HG03066 (cell line): Measurements from ENCODE around the gene ERP27.

ENCODE experiments used
- ATAC-seq: cut with Tn5 transposase; IDR thresholded peaks from one replicate; pipeline ENCODE4 v1.9.1; 2021; ENCODE audit warnings: low read depth; ENCODE audit not compliant: unreplicated experiment

ERP27 gene

DNA sequence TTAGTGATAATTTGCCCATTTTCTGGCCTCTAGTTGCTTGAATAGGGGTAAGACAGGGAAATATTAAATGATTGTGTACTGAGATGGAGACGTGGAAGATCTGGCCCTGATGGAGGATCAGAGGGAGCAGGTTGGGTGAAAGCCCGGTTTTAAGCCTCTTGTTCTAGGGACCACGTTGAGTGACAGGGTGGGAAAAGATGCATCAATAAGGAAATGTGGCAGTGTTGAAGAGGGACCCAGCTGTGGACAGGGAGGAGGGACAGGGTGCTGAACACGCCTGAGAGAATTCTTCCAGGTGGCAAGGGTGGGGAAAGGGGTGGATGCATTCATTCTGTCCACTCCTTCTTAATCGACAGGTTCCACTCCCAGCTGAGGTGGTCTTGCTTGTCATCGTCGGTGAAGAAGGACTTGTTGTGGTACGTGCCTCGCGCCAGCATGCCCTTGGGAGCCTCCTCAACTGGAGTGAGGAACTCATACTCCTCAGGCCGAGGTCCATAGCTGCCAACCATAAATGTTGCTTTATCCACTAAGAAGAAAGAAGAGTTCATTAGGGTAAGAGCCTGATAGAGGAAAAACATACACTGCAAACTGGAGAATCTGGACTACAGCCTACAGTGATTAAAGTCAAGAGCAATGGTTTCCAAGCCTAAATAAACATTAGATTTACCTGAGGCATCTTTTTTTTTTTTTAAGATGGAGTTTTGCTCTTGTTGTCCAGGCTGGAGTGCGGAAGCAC lies 4.0 kb upstream of the ERP27 start:
- ATAC-seq: no peak

DNA sequence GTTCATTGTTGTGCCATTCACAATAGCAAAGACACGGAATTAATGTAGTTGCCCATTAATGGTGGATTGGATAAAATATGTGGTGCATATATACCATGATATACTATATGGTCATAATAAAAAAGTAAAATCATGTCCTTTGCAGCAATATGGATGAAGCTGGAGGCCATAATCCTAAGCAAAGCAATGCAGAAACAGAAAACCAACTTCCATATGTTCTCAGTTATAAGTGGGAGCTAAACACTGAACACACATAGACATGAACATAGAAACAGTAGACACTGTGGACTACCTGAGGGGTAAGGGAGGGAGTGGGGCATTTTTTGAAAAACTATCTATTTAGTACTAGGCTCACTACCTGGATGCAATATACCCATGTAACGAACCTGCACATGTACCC lies 3.0 kb upstream of the ERP27 start:
- ATAC-seq: no peak

DNA sequence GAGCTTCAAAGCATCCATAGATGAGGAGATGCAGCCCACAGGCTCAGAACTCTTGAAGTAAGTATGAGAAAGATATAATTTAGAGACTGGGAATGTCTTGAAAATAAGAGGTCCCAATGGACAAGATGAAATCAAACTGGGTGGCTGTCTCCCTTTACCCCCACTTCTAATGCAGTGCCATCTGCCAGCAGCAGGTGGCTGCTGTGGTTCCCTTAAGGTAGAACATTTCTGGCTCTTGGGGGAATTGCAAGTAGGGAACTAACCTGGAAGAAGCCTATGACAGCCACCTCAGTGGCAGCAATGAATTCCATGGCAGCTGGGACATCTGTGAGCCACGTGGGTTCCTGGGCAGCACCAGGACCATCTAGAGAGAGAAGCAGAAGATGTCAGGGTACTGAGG lies 648 bp downstream of the ERP27 start:
- no peak for ATAC-seq

DNA sequence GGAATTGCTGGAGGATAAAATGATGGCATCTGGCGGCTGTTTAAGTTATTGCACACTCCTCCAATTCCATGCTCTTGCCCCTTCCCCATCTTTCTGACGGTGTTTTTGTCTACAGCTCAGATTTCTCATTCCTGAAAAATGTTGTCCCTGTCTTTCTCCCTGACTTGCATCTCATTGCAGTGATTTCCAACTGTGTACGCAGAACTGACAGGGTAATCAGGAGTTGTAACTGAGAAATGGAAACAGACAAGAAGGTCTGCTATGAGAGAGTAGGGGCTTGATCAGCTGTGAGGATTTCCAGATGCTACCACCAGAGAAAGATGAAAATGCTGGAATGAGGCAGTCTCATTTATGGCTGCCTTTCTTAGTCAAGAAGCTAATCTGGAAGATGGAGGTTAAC lies 1.3 kb downstream of the ERP27 start:
- ATAC-seq: no peak

DNA sequence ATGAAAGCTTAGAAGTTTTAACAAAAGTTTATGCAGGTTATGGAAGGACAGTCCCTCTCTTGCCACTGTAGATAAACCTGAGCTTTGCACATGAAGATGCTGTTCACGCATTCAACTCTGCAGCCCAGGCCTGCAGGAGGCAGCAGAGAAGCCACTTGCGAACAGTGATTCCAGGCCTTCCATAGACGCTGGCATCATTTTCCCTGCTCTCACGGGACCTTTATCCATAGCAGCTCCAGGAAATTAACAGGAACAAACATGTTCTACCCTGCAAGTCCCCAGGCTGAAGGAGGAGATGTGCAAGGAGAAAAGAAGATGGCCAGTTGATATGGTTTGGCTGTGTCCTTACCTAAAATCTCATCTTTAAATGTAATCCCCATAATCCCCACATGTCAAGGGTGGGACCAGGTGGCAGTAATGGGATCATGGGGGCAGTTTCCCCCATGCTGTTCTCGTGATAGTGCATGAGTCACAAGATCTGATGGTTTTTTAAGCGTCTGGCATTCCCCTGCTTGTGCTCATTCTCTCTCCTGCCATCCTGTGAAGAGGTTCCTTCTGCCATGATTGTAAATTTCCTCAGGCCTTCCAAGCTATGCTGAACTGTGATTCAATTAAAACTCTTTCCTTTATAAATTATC lies 2.0 kb downstream of the ERP27 start:
- ATAC-seq: no peak

DNA sequence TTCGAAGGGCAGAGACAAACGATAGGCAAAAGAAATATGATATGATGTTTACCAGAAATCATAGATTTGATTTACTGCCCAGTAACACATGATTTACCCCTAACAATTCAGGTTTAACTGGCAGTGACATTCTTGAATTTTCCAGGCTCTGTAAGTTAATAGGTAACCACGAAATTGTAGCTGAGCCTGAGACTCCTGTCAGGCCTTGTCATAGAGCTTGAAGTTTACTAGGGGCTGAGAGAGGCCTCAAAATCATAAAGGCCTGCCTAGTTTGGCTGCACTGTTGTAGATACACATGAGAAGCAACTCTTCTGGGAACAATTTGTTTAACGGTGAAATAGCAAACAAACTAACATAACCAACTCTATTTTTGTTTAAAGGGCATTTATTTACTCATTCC lies 3.3 kb downstream of the ERP27 start:
- no peak for ATAC-seq

DNA sequence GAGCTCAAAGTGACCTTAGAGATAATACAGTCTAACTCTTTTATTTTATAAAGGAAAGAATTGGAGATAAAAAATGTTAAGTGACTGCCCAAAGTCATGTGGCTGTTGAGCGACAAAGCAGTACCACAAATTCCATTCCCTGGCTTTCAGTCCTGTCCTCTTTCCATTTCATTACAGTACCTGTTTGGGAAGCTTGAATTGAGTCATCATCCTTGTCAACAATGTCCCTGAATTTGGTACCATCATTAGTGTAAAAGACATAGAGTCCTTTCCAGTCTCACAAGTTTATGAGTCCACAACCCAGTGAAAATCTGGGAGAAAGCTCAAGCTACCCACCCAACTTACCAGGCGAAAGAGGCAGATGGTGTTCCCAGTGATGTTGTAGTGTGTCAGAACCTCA lies 3.8 kb downstream of the ERP27 start:
- no peak for ATAC-seq

DNA sequence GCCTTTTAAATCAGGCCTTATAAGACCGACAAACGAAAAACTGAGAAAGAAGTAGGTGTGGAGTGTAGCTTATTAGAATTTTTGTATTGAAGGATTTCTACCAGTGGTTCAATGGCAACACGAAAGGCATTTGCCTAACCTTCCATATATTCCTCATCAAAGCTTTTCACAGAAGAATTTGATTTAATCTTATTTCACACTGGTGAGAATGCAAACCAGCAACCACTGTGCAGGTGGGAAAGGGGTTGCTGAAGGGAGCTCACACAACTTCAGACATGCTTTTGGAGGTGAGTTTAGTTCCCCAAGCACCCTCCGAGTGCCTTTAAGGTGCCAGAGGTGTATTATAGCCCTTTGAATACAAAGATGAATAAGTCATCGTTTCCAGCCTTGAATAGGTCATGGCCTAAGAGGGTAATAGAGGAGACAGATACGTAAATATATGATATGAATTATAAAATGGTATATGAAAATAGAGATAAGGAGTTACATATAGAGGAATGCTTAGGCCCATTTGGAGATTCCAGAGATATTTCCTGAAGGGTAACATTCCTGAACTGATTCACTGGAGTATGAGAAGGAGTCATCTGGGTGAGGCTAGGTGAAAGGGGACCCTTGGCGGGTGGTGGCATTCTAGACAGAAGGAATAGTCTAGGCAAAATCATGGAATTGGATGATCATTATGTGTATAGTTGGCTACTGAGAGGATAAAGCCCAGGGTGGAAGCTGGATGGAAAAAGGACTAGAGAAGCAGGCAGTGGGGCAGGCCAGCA lies 6.4 kb downstream of the ERP27 start:
- ATAC-seq: no peak

DNA sequence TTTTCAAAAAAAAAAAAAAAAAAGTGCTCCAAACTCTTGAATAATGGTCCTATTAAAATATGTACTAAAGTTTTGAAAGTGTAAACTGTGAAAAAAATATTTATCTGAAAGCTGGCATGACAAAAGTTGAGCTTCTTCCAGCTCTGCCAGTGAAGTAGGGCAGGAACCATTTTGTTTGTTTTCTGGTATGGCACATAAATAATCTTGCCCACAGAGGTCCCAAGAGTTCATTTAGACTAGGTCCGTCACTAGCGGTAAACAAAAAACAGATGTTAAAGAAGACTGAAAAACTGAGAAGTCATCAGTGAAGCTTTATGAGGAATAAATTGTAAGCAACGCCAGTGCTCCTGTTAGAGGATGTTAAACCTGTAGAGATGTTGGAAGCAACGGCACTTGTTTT lies 7.0 kb downstream of the ERP27 start:
- no peak for ATAC-seq

DNA sequence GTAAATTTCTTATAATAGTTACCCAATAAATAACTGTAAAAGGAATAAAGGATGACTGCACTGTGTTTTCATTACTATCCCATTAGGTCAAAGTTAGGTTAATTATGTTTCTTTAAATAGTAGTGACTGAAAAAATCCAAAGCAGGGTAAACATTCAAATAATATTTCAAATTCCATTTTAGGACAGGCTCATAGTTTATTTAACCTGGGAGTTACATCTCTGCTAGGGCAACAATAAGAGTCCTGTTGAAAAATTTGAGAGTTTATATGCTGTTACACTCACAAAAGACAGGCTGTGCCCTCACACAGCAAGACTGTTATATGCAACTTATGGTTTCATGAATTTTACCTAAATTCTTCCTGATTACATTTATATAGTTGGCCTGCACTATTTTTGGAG lies 8.0 kb downstream of the ERP27 start:
- no peak for ATAC-seq

DNA sequence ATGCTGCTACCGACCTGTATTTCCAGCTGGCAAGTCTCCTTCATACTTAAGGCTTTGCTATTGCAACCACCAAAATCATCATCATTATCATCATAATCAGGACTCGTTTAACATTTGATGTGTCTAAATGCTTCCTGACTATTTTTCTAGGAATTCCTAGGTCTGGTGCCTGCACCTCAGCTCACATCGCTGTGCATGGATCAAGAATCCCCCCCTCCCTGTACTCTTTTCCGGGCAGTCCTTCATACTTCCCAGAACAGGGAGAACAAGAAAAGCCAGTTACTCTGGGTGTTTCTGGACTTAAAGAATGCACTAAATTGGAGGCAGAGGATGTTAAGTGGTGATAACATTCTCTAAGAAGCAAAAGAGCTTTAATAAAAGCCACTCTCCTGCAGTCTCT lies 9.4 kb downstream of the ERP27 start:
- no peak for ATAC-seq

DNA sequence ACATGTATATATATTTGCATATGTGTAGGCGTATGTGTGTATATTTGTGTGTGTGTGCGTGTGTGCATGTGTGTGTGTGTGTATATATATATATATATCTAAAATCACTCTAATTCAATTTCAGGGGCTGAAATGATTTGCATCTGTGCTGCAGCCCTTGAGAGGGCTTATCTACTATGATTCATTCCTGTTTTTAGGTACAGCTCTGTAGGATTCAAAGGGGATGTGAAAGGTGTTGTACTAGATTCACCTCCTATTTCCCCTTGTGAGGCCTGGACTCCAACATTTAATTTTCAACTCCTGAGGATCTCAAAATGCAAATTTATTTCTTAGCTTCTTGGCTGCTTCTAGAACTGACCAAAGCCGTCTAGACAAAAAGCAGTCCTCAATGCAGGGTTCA lies 11.1 kb downstream of the ERP27 start:
- no peak for ATAC-seq

DNA sequence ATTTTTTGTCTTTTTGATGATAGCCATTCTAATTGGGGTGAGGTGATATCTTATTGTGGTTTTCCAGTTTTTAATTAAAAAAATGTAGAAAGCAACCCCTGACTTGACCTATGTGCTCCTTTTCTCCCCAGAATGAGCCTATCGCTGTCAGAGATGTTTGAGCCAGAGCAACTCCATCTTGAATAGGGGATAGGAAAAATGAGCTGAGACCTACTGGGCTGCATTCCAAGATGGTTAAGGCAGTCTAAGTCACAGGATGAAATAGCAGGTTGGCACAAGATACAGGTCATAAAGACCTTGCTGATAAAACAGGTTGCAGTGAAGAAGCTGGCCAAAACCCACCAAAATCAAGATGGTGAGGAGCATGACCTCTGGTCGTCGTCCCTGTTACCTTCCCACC lies 13.8 kb downstream of the ERP27 start:
- no peak for ATAC-seq

DNA sequence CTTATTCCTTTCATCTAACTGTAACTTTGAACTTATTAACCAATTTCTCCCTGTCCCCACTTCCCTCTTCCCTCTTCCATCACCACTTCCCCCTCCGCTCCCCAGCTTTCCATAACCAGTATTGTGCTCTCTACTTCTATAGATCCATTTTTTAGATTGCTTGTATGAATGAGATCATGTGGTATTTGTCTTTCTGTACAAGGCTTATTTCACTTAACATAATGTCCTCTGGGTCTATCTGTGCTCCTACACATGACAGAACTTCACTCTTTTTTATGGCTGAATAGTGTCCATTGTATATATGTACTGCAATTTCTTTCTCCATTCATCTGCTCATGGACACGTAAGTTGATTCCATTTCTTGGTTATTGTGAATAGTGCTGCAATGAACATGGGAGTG lies 14.4 kb downstream of the ERP27 start:
- no peak for ATAC-seq

DNA sequence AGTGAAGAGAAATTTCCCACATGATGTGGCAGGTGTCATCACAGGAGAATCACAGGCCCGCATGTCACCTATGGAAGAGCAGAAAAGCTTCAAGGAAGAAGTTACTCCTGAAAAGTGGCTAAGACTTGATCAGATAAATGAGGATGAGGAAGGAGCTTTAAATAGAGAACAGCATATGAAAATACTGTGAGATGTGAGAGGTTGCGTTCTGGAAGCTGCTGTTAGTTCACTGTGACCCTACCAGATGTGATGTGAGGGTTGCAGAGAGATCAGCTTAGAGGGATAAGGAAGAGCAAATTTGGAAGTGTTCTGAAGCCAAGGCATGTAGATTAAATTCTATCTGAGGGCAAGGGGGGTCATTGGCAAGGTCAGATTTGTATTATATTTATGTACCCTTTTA lies 17.1 kb downstream of the ERP27 start:
- no peak for ATAC-seq

DNA sequence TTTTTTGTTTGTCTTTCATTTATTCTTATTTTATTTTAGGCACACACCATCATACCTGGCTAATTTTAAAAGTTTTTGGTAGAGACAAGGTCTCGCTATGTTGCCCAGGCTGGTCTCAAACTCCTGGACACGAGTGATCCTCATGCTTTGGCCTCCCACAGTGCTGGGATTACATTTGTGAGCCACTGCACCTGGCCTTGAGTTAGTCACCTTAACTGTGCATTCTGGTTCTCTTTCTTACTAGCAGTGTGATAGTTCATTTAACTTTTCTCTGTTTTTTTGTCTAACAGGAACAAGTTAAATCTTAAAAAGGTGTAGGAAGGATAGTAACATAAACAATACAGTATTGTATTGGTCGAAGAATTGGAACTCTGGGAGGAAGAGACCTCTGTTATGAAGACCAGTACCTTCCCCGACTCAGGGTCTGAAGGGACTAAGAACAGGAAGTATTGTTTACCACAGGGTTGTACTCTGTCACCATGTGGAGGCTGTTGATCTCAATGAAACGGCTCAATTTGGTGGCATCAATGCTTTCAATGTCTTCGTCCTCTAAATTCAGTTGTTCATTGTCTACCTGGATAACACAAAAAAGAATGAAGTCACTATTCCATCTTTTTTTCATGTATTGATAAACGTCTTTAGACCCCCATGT lies 17.7 kb downstream of the ERP27 start:
- ATAC-seq: no peak

DNA sequence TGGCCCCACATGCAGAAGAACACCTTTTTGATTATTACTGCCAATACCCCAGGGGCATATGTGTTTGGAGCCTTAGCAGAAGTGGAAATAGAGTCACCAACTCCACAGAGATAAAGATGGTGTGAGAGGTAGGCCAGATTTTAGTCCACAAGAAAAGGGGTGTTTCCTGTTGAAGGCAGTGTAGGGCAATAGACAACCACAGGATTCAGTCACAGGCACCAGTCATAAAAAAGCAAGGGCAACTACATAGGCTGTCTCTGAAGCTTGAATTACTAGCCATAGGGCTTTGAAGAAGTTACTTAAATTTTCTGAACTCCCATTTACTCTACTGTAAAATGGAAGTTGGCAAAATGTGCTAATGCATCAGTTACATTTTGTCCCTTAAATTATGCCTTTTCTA lies 18.9 kb downstream of the ERP27 start:
- ATAC-seq: no peak

DNA sequence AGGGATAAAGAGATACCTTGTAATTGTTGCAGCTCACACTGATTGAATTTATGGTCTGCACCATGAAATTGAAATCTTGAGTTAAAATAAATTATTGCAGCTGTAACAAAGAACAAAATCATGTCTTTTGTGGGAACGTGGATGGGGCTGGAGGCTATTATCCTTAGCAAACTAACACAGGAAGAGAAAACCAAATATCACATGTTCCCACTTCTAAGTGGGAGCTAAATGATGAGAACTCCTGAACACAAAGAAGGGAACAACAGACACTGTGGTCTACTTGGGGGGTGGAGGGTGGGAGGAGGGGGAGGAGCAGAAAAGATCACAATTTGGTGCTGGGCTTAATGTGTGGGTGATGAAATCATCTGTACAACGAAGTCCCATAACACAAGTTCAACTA lies 22.6 kb downstream of the ERP27 start:
- no peak for ATAC-seq

DNA sequence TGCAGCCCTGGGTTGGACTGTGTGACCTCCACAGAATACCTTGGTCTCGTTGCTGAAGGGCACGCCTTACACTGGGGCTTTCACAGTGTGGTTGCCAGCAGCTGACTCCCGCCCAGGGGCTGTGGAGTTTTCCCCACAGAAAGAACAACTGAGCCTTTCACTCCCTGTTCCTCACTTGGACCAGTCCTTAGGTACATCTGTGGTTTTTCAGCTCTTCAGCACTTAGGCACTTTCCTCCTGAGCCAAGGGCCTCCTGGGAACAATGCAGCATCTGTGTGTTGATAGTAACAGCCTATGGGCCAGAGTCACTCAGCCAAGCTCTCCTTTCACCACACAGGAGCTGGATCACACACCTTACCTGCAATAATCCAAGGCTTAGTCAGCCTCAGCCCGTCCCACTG lies 25.0 kb downstream of the ERP27 start:
- ATAC-seq: no peak

DNA sequence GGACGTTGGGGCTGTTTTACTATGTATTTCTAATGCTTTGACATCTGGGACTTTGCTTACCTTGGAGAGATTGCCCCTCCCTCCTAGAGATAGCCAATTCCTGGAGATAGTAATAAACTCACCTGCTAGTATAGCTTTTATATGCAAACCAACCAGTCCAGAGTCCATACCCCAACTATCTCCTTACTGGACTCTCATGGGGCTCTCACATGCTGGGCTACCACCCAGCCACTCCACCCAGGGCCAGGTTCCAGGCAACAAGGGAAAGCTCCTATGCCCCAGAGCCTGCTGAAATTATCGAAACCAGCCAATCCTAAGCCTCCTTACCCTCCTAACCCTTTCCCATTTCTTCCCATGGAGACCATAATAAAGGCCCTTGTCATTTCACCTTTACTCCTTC lies 27.2 kb downstream of the ERP27 start:
- ATAC-seq: no peak
